Measurements from ENCODE around the gene PCGF3. TPM values are rescaled to one million over a fixed set of nuclear protein-coding genes. Genes with fewer than 3 reads are reported as not detected.

Gene PCGF3
- total and polyA plus RNA-seq, 4 donors, result 11.0 to 23.3 (median 14.3) TPM

DNA sequence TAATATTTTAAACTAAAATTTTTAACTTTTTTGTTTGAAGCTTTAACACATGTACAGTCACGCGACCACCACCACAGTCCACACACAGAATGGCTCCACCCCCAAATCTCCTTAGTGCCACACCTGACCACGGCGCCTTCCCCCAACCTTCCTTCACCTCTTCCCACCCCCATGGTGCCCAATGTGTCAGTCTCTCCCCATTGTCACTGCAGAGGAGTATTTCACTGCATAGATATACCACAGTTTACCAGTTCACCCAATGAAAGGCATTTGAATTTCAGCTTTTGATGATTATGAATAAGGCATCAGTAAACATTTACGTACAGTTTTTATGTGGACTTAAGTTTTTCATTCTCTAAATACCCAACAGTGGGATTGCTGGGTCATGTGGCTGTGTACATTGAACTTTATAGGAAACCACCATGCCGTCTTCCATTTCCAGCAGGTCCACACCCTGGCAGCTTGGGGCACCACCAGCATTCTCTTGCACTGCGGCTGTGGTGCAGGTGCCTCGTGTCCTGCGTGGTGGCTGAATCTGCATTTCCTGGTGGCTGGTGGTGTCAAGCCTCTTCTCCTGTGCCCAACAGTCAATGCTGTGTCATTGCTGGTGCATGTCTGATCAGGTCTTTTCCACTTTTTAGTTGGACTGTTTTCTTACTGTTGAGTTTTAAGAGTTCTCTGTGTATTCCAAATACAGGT, 71.3 kb downstream of the PCGF3 start:
- Histone ChIP-seq H3K27ac (ENCODE audit: low read depth in 1 of 2, low read length in 2 of 2) (no peak overlapping the region), H3K27me3 (ENCODE audit: control insufficient read depth in 4 of 4, insufficient read depth in 4 of 4, low read length in 3 of 4) (no peaks in the 10 kb centered on the region), H3K4me3 (ENCODE audit: low read depth in 1 of 3, low read length in 3 of 3) (no peak overlapping the region), H3K9me3 (ENCODE audit: control insufficient read depth in 4 of 4, low read length in 3 of 4) (no peaks in the 10 kb centered on the region), H3K4me1 (ENCODE audit: control insufficient read depth in 4 of 4, insufficient read depth in 4 of 4, low read length in 3 of 4) (peaks cover 10 to 37% (median 28%) of the 10 kb centered on the region in 4 donors), H3K9ac (ENCODE audit: low read depth in 1 of 2, low read length in 2 of 2) (no peak overlapping the region), H3K36me3 (ENCODE audit: control insufficient read depth in 4 of 4, insufficient read depth in 3 of 4, low read depth in 1 of 4, low read length in 3 of 4) (peaks cover 7 to 26% (median 15%) of the 10 kb centered on the region in 4 donors)
- DNase-seq (ENCODE audit: low spot score), result no peak
- TF ChIP-seq SP1 (IDR thresholded peaks at IDR 0.05), result no peak
- TF ChIP-seq YY1 (IDR thresholded peaks at IDR 0.05), result no peak
- no peak for TF ChIP-seq FOXA1 (IDR thresholded peaks at IDR 0.05)
- TF ChIP-seq, protein P1, sequence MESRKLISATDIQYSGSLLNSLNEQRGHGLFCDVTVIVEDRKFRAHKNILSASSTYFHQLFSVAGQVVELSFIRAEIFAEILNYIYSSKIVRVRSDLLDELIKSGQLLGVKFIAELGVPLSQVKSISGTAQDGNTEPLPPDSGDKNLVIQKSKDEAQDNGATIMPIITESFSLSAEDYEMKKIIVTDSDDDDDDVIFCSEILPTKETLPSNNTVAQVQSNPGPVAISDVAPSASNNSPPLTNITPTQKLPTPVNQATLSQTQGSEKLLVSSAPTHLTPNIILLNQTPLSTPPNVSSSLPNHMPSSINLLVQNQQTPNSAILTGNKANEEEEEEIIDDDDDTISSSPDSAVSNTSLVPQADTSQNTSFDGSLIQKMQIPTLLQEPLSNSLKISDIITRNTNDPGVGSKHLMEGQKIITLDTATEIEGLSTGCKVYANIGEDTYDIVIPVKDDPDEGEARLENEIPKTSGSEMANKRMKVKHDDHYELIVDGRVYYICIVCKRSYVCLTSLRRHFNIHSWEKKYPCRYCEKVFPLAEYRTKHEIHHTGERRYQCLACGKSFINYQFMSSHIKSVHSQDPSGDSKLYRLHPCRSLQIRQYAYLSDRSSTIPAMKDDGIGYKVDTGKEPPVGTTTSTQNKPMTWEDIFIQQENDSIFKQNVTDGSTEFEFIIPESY (IDR thresholded peaks at IDR 0.05), result no peak
- TF ChIP-seq RXRA (IDR thresholded peaks at IDR 0.05), result no peak
- no peak for TF ChIP-seq RAD21 (IDR thresholded peaks at IDR 0.05)
- TF ChIP-seq JUND (IDR thresholded peaks at IDR 0.05), result no peak
- TF ChIP-seq EGR1 (IDR thresholded peaks at IDR 0.05; ENCODE audit: low read depth in 2 of 2), result no peak
- no peak for TF ChIP-seq GABPA (IDR thresholded peaks at IDR 0.05 in 1 of 2, conservative IDR thresholded peaks at IDR 0.05 in 1 of 2)
- TF ChIP-seq TAF1 (conservative IDR thresholded peaks at IDR 0.05), result no peak
- TF ChIP-seq FOXA2 (IDR thresholded peaks at IDR 0.05), result no peak
- TF ChIP-seq NR2F2 (IDR thresholded peaks at IDR 0.05), result no peak
- TF ChIP-seq, protein P2, sequence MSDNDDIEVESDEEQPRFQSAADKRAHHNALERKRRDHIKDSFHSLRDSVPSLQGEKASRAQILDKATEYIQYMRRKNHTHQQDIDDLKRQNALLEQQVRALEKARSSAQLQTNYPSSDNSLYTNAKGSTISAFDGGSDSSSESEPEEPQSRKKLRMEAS (IDR thresholded peaks at IDR 0.05), result no peak
- TF ChIP-seq, protein P3, sequence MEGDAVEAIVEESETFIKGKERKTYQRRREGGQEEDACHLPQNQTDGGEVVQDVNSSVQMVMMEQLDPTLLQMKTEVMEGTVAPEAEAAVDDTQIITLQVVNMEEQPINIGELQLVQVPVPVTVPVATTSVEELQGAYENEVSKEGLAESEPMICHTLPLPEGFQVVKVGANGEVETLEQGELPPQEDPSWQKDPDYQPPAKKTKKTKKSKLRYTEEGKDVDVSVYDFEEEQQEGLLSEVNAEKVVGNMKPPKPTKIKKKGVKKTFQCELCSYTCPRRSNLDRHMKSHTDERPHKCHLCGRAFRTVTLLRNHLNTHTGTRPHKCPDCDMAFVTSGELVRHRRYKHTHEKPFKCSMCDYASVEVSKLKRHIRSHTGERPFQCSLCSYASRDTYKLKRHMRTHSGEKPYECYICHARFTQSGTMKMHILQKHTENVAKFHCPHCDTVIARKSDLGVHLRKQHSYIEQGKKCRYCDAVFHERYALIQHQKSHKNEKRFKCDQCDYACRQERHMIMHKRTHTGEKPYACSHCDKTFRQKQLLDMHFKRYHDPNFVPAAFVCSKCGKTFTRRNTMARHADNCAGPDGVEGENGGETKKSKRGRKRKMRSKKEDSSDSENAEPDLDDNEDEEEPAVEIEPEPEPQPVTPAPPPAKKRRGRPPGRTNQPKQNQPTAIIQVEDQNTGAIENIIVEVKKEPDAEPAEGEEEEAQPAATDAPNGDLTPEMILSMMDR (IDR thresholded peaks at IDR 0.05; ENCODE audit: low read depth, low read length, missing input control), result no peak
- TF ChIP-seq, protein P4, sequence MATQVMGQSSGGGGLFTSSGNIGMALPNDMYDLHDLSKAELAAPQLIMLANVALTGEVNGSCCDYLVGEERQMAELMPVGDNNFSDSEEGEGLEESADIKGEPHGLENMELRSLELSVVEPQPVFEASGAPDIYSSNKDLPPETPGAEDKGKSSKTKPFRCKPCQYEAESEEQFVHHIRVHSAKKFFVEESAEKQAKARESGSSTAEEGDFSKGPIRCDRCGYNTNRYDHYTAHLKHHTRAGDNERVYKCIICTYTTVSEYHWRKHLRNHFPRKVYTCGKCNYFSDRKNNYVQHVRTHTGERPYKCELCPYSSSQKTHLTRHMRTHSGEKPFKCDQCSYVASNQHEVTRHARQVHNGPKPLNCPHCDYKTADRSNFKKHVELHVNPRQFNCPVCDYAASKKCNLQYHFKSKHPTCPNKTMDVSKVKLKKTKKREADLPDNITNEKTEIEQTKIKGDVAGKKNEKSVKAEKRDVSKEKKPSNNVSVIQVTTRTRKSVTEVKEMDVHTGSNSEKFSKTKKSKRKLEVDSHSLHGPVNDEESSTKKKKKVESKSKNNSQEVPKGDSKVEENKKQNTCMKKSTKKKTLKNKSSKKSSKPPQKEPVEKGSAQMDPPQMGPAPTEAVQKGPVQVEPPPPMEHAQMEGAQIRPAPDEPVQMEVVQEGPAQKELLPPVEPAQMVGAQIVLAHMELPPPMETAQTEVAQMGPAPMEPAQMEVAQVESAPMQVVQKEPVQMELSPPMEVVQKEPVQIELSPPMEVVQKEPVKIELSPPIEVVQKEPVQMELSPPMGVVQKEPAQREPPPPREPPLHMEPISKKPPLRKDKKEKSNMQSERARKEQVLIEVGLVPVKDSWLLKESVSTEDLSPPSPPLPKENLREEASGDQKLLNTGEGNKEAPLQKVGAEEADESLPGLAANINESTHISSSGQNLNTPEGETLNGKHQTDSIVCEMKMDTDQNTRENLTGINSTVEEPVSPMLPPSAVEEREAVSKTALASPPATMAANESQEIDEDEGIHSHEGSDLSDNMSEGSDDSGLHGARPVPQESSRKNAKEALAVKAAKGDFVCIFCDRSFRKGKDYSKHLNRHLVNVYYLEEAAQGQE (IDR thresholded peaks at IDR 0.05), result no peak
- TF ChIP-seq, protein P5, sequence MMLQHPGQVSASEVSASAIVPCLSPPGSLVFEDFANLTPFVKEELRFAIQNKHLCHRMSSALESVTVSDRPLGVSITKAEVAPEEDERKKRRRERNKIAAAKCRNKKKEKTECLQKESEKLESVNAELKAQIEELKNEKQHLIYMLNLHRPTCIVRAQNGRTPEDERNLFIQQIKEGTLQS (IDR thresholded peaks at IDR 0.05), result no peak
- TF ChIP-seq HNF4A (conservative IDR thresholded peaks at IDR 0.05), result no peak
- TF ChIP-seq HNF4G (IDR thresholded peaks at IDR 0.05), result no peak
- WGBS, result 97% methylated on average over 9 of the region's 9 CpGs
